MCF 10A (cell line): Measurements from ENCODE around the gene NRXN3. TPM values are rescaled to one million over a fixed set of nuclear protein-coding genes. Genes with fewer than 3 reads are reported as not detected.
"Not testable (repeated sequence)": the region's sequence is repeated elsewhere in the genome, so short reads cannot be mapped to it uniquely, and the experiment has no call there.

Experiments used
- BruUV-seq: library from RNA; stranded (reverse); fragments of 400-500 nt; replicated peaks from 2 replicates; lab custom pipeline; 2021; lab: Mats Ljungman, UMichigan
- CTCF ChIA-PET: fragments of 300-600 bp; sonication (Branson Sonifier 250); formaldehyde crosslinking; extraction: SDS; loops from one replicate; lab custom pipeline; 2021; ENCODE audit warnings: antibody characterized with exemption, inconsistent platforms; lab: Yijun Ruan, JAX
- POLR2A ChIA-PET: fragments of 300-600, 350-650 bp; sonication (Branson Sonifier 250); formaldehyde crosslinking; extraction: SDS; loops from one replicate; lab custom pipeline; 2020; ENCODE audit warnings: antibody characterized with exemption, inconsistent platforms; lab: Yijun Ruan, JAX
- DNase-seq: peaks from one replicate; pipeline ENCODE4 v3.0.0-alpha.2; 2018; ENCODE audit not compliant: unreplicated experiment
- H3K27ac Mint-ChIP-seq: one replicate; pipeline ENCODE4 v1.8.0; 2022; ENCODE audit warnings: mild to moderate bottlenecking, low read depth, mixed read lengths; ENCODE audit not compliant: unreplicated experiment
- H3K27me3 Mint-ChIP-seq: one replicate; pipeline ENCODE4 v1.8.0; 2022; ENCODE audit warnings: mixed read lengths; ENCODE audit not compliant: insufficient read depth, unreplicated experiment
- H3K36me3 Mint-ChIP-seq: one replicate; pipeline ENCODE4 v1.8.0; 2022; ENCODE audit warnings: mild to moderate bottlenecking, moderate library complexity, mixed read lengths; ENCODE audit not compliant: insufficient read depth, unreplicated experiment
- H3K4me1 Mint-ChIP-seq: one replicate; pipeline ENCODE4 v1.8.0; 2022; ENCODE audit warnings: mixed read lengths; ENCODE audit not compliant: insufficient read depth, unreplicated experiment
- H3K4me3 Mint-ChIP-seq: one replicate; pipeline ENCODE4 v1.8.0; 2022; ENCODE audit warnings: mild to moderate bottlenecking, moderate library complexity, mixed read lengths; ENCODE audit not compliant: unreplicated experiment
- H3K9me3 Mint-ChIP-seq: one replicate; pipeline ENCODE4 v1.8.0; 2022; ENCODE audit warnings: mixed read lengths; ENCODE audit not compliant: unreplicated experiment
- CTCF ChIP-seq: fragments of 200-600 bp; IDR thresholded peaks from one replicate; pipeline ENCODE4 v1.8.0; 2022; ENCODE audit warnings: antibody characterized with exemption, mild to moderate bottlenecking; ENCODE audit not compliant: unreplicated experiment
- intact Hi-C: fragments of 100-400 bp; cut with micrococcal nuclease; formaldehyde crosslinking; loops from 2 replicates; pipeline ENCODE4 v1.14.1; 2022
- total RNA-seq: library from RNA; stranded (reverse); gene quantifications from 2 replicates; pipeline ENCODE4 v1.2.3, GENCODE V29; 2022

Gene NRXN3
- total RNA-seq, 1 experiment from 2014 or later: not detected

GRCh38 chr14:78567343-78567742 is 397.2 kb downstream of the NRXN3 start:
- intact Hi-C loops: loop anchor here (2.0 kb wide), 1 partner anchor 427 kb away; no protein-coding TSS in a partner anchor
- no peaks in the 10 kb centered on the region for H3K36me3 Mint-ChIP-seq
- TF ChIP-seq CTCF: no peak
- no peak overlapping the region for H3K27ac Mint-ChIP-seq
- H3K27me3 Mint-ChIP-seq: no peaks in the 10 kb centered on the region
- H3K9me3 Mint-ChIP-seq: no peaks in the 10 kb centered on the region
- no peak for DNase-seq
- H3K4me1 Mint-ChIP-seq: no peaks in the 10 kb centered on the region
- BruUV-seq: no TSS peak
- ChIA-PET CTCF (interaction anchor here (0.6 to 6.3 kb wide), 20 partner anchors 11 to 704 kb away, joined by 3 to 117 read pairs (median 4); no protein-coding TSS in a partner anchor), POLR2A (interaction anchor here (0.6 kb wide), 1 partner anchor 675 kb away, joined by 3 read pairs; no protein-coding TSS in a partner anchor)
- H3K4me3 Mint-ChIP-seq: no peak overlapping the region

DNA sequence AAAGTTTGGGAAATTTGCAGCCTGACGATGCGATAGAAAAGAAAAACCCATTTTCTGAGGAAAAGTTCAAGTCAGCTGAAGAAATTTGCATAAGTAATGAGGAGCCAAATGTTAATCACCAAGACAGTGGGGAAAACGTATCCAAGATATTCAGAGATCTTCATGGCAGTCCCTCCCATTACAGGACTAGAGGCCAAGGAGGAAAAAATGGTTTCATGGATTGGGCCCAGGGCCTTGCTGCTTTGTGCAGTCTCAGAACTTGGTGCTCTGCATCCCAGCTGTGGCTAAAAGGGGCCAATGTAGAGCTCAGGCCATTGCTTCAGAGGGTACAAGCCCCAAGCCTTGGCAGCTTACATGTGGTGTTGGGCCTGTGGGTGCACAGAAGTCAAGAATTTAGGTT is 403.6 kb downstream of the NRXN3 start:
- POLR2A ChIA-PET, H3K27ac Mint-ChIP-seq, BruUV-seq, DNase-seq, H3K36me3 Mint-ChIP-seq, intact Hi-C loops, H3K4me3 Mint-ChIP-seq, H3K4me1 Mint-ChIP-seq, H3K27me3 Mint-ChIP-seq: not testable (repeated sequence)
- CTCF ChIA-PET: interaction anchor here (0.6 kb wide), 1 partner anchor 49 kb away, joined by 3 read pairs; no protein-coding TSS in a partner anchor
- H3K9me3 Mint-ChIP-seq: peaks cover 17% of the 10 kb centered on the region

GRCh38 chr14:78576437-78577166 is 406.4 kb downstream of the NRXN3 start:
- Mint-ChIP-seq H3K4me1 (no peaks in the 10 kb centered on the region), H3K36me3 (peaks cover 4% of the 10 kb centered on the region), H3K9me3 (peaks cover 17% of the 10 kb centered on the region), H3K27ac (no peak overlapping the region), H3K27me3 (no peaks in the 10 kb centered on the region), H3K4me3 (no peak overlapping the region)
- BruUV-seq: no TSS peak
- DNase-seq: no peak
- CTCF ChIA-PET: interaction anchor here (0.8 kb wide), 1 partner anchor 10 kb away, joined by 3 read pairs; no protein-coding TSS in a partner anchor
- intact Hi-C loops: no loop called here
- POLR2A ChIA-PET: no interaction called here
- no peak for TF ChIP-seq CTCF

GRCh38 chr14:78581229-78581628 is 411.1 kb downstream of the NRXN3 start:
- BruUV-seq: no TSS peak
- Mint-ChIP-seq H3K4me1 (no peaks in the 10 kb centered on the region), H3K4me3 (no peak overlapping the region), H3K9me3 (no peaks in the 10 kb centered on the region), H3K27ac (no peak overlapping the region), H3K27me3 (peaks cover 18% of the 10 kb centered on the region), H3K36me3 (peaks cover 4% of the 10 kb centered on the region)
- POLR2A ChIA-PET: no interaction called here
- CTCF ChIA-PET: interaction anchor here (0.5 to 4.8 kb wide), 5 partner anchors 14 to 1226 kb away, joined by 3 to 35 read pairs (median 5); no protein-coding TSS in a partner anchor
- no peak for TF ChIP-seq CTCF
- DNase-seq: no peak
- intact Hi-C loops: no loop called here
